Measurements from ENCODE around the gene LCMT1.

LCMT1 gene

GRCh38 chr16:25199457-25199856, 87.9 kb downstream of the LCMT1 start:
- DNase-seq (ENCODE audit: low read depth), result no peak

GRCh38 chr16:25210758-25211157, 99.2 kb downstream of the LCMT1 start:
- peak; percentile 75 for DNase-seq (ENCODE audit: low read depth)

- DNase-seq (ENCODE audit: low read depth), result no peak
Observed at GRCh38 chr16:25212636-25213035, 101.1 kb downstream of the LCMT1 start.

- DNase-seq (ENCODE audit: low read depth), result no peak
Observed at GRCh38 chr16:25213709-25214397, 102.3 kb downstream of the LCMT1 start.

- no peak for DNase-seq (ENCODE audit: low read depth)
Observed at GRCh38 chr16:25217112-25217511, 105.6 kb downstream of the LCMT1 start.

GRCh38 chr16:25217921-25218320, 106.4 kb downstream of the LCMT1 start:
- no peak for DNase-seq (ENCODE audit: low read depth)

- no peak for DNase-seq (ENCODE audit: low read depth)
Observed at GRCh38 chr16:25219070-25219737, 107.7 kb downstream of the LCMT1 start.

GRCh38 chr16:25222959-25223358, 111.4 kb downstream of the LCMT1 start:
- DNase-seq (ENCODE audit: low read depth), result no peak

- DNase-seq (ENCODE audit: low read depth), result no peak
Observed at GRCh38 chr16:25223964-25224363, 112.4 kb downstream of the LCMT1 start.

GRCh38 chr16:25224731-25225319, 113.3 kb downstream of the LCMT1 start:
- DNase-seq (ENCODE audit: low read depth), result no peak
